ENCODE measurements around the gene DIAPH3.
"Not testable (repeated sequence)": the region's sequence is repeated elsewhere in the genome, so short reads cannot be mapped to it uniquely, and the experiment has no call there.

The DIAPH3 gene

DNA sequence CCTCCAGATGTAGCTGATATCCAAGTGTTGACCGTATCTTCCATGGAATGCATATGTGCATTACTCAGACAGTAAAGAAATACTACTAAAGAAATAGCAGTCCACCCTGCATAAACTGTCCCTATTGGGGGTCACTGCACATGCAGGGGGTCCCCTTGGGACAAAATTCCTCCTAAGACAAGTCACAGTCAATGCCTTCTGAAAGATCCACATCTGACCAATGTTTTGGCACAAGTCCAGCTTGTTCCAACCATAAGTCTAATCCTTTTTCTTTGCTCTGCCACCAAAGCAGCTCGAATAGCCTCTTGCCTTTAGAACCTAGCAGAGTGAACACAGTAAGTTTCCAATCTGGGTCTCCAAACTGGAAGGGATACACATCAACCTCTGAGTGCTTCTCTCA, 87.9 kb downstream of the DIAPH3 start:
- H3K9me3 ChIP-seq: no peaks in the 10 kb centered on the region
- no peak for TF ChIP-seq CTCF (IDR thresholded peaks at IDR 0.05)
- no peaks in the 10 kb centered on the region for H3K4me1 ChIP-seq (ENCODE audit: control insufficient read depth in 1 of 2, insufficient read depth in 1 of 2, low read depth in 1 of 2, low read length in 1 of 2)
- H3K27me3 ChIP-seq: no peaks in the 10 kb centered on the region
- no peak overlapping the region for H3K27ac ChIP-seq
- no peak overlapping the region for H3K4me3 ChIP-seq (ENCODE audit: low read depth in 1 of 2, low read length in 1 of 2)
- H3K36me3 ChIP-seq: no peaks in the 10 kb centered on the region

DNA sequence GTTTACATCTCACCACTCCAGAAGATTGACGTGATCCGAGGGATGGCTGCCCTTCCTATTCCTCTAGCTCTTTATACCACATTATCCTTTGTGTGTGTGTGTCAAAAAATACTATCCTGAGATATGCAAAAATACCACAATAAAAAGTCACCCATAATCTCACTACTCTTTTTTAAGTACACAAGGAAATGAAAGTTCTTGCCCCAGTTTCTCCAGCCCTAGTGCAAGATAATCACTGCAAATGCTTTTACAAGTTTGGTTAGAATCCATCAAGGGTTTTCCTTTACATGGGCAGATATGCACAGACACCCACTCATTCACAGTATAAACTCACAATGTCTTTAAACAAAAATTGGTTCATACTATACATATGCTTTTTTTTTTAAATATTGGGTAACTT, 89.3 kb downstream of the DIAPH3 start:
- no peaks in the 10 kb centered on the region for H3K36me3 ChIP-seq
- no peak for TF ChIP-seq CTCF (IDR thresholded peaks at IDR 0.05)
- H3K27me3 ChIP-seq: no peaks in the 10 kb centered on the region
- no peaks in the 10 kb centered on the region for H3K4me1 ChIP-seq (ENCODE audit: control insufficient read depth in 1 of 2, insufficient read depth in 1 of 2, low read depth in 1 of 2, low read length in 1 of 2)
- no peak overlapping the region for H3K27ac ChIP-seq
- H3K4me3 ChIP-seq (ENCODE audit: low read depth in 1 of 2, low read length in 1 of 2): no peak overlapping the region
- no peaks in the 10 kb centered on the region for H3K9me3 ChIP-seq

GRCh38 chr13:60066226-60066625, 97.5 kb downstream of the DIAPH3 start:
- no peak for TF ChIP-seq CTCF (IDR thresholded peaks at IDR 0.05)
- Histone ChIP-seq H3K27ac (no peak overlapping the region), H3K27me3 (no peaks in the 10 kb centered on the region), H3K9me3 (no peaks in the 10 kb centered on the region), H3K4me1 (ENCODE audit: control insufficient read depth in 1 of 2, insufficient read depth in 1 of 2, low read depth in 1 of 2, low read length in 1 of 2) (no peaks in the 10 kb centered on the region), H3K36me3 (no peaks in the 10 kb centered on the region), H3K4me3 (ENCODE audit: low read depth in 1 of 2, low read length in 1 of 2) (no peak overlapping the region)

DNA sequence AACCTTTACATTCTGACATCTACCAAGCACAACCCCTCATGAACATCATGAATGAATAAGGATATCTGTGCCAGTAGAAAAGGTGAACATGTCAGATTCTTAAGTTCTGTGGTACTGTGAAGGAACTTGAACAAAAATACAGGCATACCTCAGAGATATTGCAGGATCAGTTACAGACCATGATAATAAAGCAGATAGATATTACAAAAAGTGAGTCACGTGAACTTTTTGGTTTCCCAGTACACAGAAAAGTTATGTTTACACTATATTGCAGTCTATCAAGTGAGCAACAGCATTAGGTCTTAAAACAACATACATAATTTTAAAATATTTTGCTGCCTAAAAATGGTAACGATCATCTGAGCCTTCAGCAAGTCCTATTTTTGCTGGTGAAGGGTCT, 101.2 kb downstream of the DIAPH3 start:
- Histone ChIP-seq H3K36me3 (no peaks in the 10 kb centered on the region), H3K27ac (no peak overlapping the region), H3K27me3 (no peaks in the 10 kb centered on the region), H3K4me1 (ENCODE audit: control insufficient read depth in 1 of 2, insufficient read depth in 1 of 2, low read depth in 1 of 2, low read length in 1 of 2) (no peaks in the 10 kb centered on the region), H3K9me3 (no peaks in the 10 kb centered on the region), H3K4me3 (ENCODE audit: low read depth in 1 of 2, low read length in 1 of 2) (no peak overlapping the region)
- TF ChIP-seq CTCF (IDR thresholded peaks at IDR 0.05): no peak

DNA sequence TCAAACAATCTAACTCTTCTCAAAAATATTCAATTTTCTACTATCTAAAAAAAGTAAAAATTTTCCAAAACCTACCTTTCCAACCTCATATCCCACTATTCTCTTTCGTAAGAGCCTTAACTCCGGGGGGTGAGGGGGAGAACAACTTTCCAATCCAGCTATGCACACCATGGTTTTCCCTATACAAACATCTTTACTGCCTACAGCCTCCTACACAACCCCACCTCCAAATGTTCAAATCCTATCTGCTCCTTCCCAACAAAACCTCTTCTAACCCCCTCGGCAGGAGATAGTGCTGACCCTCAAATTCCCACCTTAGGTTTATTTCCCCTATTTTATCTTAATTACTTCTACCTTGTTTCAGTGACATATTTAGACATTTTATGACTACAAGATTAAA, 102.0 kb downstream of the DIAPH3 start:
- H3K4me1 ChIP-seq (ENCODE audit: control insufficient read depth in 1 of 2, insufficient read depth in 1 of 2, low read depth in 1 of 2, low read length in 1 of 2): no peaks in the 10 kb centered on the region
- H3K4me3 ChIP-seq (ENCODE audit: low read depth in 1 of 2, low read length in 1 of 2): no peak overlapping the region
- no peaks in the 10 kb centered on the region for H3K9me3 ChIP-seq
- H3K27ac ChIP-seq: no peak overlapping the region
- H3K27me3 ChIP-seq: no peaks in the 10 kb centered on the region
- no peaks in the 10 kb centered on the region for H3K36me3 ChIP-seq
- no peak for TF ChIP-seq CTCF (IDR thresholded peaks at IDR 0.05)

DNA sequence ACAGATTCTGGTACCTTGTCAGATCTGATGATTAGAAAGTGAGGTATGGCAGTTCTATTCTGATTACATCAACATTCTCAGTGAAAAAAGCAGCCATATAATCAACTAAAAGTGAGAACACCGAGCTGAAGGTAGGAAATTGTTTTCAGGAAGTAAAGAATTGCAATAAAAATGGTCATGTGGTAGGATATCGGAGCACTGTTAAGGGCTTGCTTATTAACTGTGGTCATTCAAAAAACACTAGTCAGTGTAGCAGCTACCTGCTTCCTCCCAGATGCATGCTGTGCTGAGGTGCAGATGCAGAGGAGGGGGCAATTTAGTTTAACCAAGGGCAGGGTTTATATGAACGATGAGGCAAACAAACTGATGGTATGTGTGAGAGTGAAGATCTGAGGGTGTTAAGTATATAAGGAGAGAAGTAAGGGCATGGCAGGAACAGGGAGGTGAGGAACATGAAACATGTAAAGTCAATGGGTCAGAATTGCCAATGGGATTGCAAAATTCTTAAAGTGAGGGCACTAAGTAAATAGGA, 111.9 kb downstream of the DIAPH3 start:
- Histone ChIP-seq H3K27ac (no peak overlapping the region), H3K36me3 (no peaks in the 10 kb centered on the region), H3K27me3 (no peaks in the 10 kb centered on the region), H3K4me3 (ENCODE audit: low read depth in 1 of 2, low read length in 1 of 2) (no peak overlapping the region), H3K4me1 (ENCODE audit: control insufficient read depth in 1 of 2, insufficient read depth in 1 of 2, low read depth in 1 of 2, low read length in 1 of 2) (peaks cover 8 to 9% of the 10 kb centered on the region in 2 experiments), H3K9me3 (no peaks in the 10 kb centered on the region)
- TF ChIP-seq CTCF (IDR thresholded peaks at IDR 0.05): no peak

DNA sequence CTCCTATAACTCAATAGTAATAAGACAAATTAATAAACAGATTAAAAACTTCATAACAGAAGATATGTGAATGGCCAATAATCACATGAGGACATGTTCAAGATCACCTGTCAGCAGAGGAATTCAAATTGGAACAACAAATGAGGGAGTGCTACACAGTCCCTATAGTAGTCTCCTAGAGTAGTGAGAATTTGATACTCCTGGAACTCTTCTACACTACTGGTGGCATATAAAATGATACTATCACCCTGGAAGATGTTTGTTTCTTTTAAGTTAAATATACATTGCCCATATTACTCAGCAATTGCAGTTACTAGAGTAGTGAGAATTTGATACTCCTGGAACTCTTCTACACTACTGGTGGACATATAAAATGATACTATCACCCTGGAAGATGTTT, 115.4 kb downstream of the DIAPH3 start:
- not testable (repeated sequence) for H3K4me1 ChIP-seq (ENCODE audit: control insufficient read depth in 1 of 2, insufficient read depth in 1 of 2, low read depth in 1 of 2, low read length in 1 of 2); H3K27ac ChIP-seq; H3K36me3 ChIP-seq; H3K9me3 ChIP-seq; H3K4me3 ChIP-seq (ENCODE audit: low read depth in 1 of 2, low read length in 1 of 2); H3K27me3 ChIP-seq
